HEK293 (cell line): Measurements from ENCODE around the gene LACTBL1.

Source experiments
- CTCF ChIA-PET: fragments of 350-600 bp; formaldehyde crosslinking; extraction: SDS; loops from one replicate; lab custom pipeline; 2021; ENCODE audit warnings: antibody characterized with exemption; lab: Yijun Ruan, JAX
- POLR2A ChIA-PET: fragments of 300-600 bp; formaldehyde crosslinking; extraction: SDS; loops from one replicate; lab custom pipeline; 2020; ENCODE audit warnings: antibody characterized with exemption, inconsistent platforms; lab: Yijun Ruan, JAX
- H3K27ac ChIP-seq: fragments of 200-500 bp; sonication (Bioruptor generic); 2 replicates; pipeline ENCODE4 v1.5.1; 2014; ENCODE audit warnings: low read depth, low read length, control low read depth, inconsistent platforms; ENCODE audit errors: extremely low read depth
- H3K36me3 ChIP-seq, 2 experiments: fragments of 200-500 bp in 1 of 2; sonication (Bioruptor generic) in 1 of 2; 1 replicate in 1 of 2; 2 replicates in 1 of 2; pipeline ENCODE4 v1.5.1; 2014 to 2017; ENCODE audit warnings: inconsistent platforms in 2 of 2, low read length in 2 of 2; ENCODE audit not compliant: control insufficient read depth in 2 of 2, insufficient read depth in 1 of 2
- H3K4me1 ChIP-seq: fragments of 200-500 bp; sonication (Bioruptor generic); 2 replicates; pipeline ENCODE4 v1.5.1; 2014; ENCODE audit warnings: mild to moderate bottlenecking, low read length, inconsistent platforms; ENCODE audit not compliant: control insufficient read depth, insufficient read depth
- H3K4me3 ChIP-seq: 2 replicates; pipeline ENCODE4 v1.5.1; 2011; ENCODE audit warnings: low read depth, mild to moderate bottlenecking, control low read depth, low read length, moderate library complexity
- H3K9me3 ChIP-seq: fragments of 200-500 bp; sonication (Bioruptor generic); 2 replicates; pipeline ENCODE4 v1.5.1; 2014; ENCODE audit warnings: low read depth, low read length, inconsistent platforms; ENCODE audit not compliant: control insufficient read depth, insufficient read depth
- BCL11A ChIP-seq: fragments of 450-650 bp; formaldehyde crosslinking; IDR thresholded peaks from 2 replicates; pipeline ENCODE4 v1.5.1; 2016; ENCODE audit warnings: low read depth, missing biosample characterization, missing genetic modification characterization
- WT1 ChIP-seq: fragments of 450-650 bp; formaldehyde crosslinking; IDR thresholded peaks from 2 replicates; pipeline ENCODE4 v1.5.1; 2016; ENCODE audit warnings: missing biosample characterization, missing genetic modification characterization
- ZNF121 ChIP-seq: fragments of 450-650 bp; formaldehyde crosslinking; IDR thresholded peaks from 2 replicates; pipeline ENCODE4 v1.5.1; 2016; ENCODE audit warnings: missing biosample characterization, missing genetic modification characterization
- ZNF174 ChIP-seq: fragments of 450-650 bp; formaldehyde crosslinking; IDR thresholded peaks from 2 replicates; pipeline ENCODE4 v1.5.0; 2017; ENCODE audit warnings: missing biosample characterization, mild to moderate bottlenecking, missing genetic modification characterization
- ZNF202 ChIP-seq: fragments of 450-650 bp; formaldehyde crosslinking; IDR thresholded peaks from 2 replicates; pipeline ENCODE4 v1.5.1; 2016; ENCODE audit warnings: missing biosample characterization, missing genetic modification characterization, borderline replicate concordance
- ZNF221 ChIP-seq: fragments of 450-650 bp; formaldehyde crosslinking; IDR thresholded peaks from 2 replicates; pipeline ENCODE4 v1.5.1; 2017; ENCODE audit warnings: missing biosample characterization, missing genetic modification characterization, borderline replicate concordance
- ZNF223 ChIP-seq: fragments of 450-650 bp; formaldehyde crosslinking; IDR thresholded peaks from 2 replicates; pipeline ENCODE4 v1.5.1; 2016; ENCODE audit warnings: missing biosample characterization, missing genetic modification characterization
- ZNF394 ChIP-seq: fragments of 450-650 bp; formaldehyde crosslinking; IDR thresholded peaks from 2 replicates; pipeline ENCODE4 v1.5.1; 2016; ENCODE audit warnings: missing biosample characterization, missing genetic modification characterization, mild to moderate bottlenecking, moderate library complexity, borderline replicate concordance
- ZNF596 ChIP-seq: fragments of 450-650 bp; IDR thresholded peaks from 2 replicates; pipeline ENCODE4 v1.5.0; 2018; ENCODE audit warnings: missing biosample characterization, mild to moderate bottlenecking, missing genetic modification characterization, moderate library complexity
- ZNF610 ChIP-seq: fragments of 450-650 bp; formaldehyde crosslinking; IDR thresholded peaks from 2 replicates; pipeline ENCODE4 v1.5.1; 2016; ENCODE audit warnings: missing biosample characterization, missing genetic modification characterization, borderline replicate concordance
- ZNF654 ChIP-seq: fragments of 450-650 bp; formaldehyde crosslinking; IDR thresholded peaks from 2 replicates; pipeline ENCODE4 v1.5.1; 2016; ENCODE audit warnings: low read depth, missing biosample characterization, missing genetic modification characterization
- TF ChIP-seq, protein P1 (sequence below): fragments of 450-650 bp; formaldehyde crosslinking; IDR thresholded peaks from 2 replicates; pipeline ENCODE4 v1.5.1; 2016; ENCODE audit warnings: missing biosample characterization, missing genetic modification characterization, borderline replicate concordance
- TF ChIP-seq, protein P2 (sequence below): fragments of 450-650 bp; formaldehyde crosslinking; optimal IDR thresholded peaks from 2 replicates; pipeline ENCODE3; 2016; ENCODE audit warnings: missing biosample characterization, mild to moderate bottlenecking, missing genetic modification characterization
- TF ChIP-seq, protein P3 (sequence below): fragments of 450-650 bp; formaldehyde crosslinking; IDR thresholded peaks from 2 replicates; pipeline ENCODE4 v1.5.1; 2016; ENCODE audit warnings: missing biosample characterization, missing genetic modification characterization, borderline replicate concordance

The LACTBL1 gene

DNA sequence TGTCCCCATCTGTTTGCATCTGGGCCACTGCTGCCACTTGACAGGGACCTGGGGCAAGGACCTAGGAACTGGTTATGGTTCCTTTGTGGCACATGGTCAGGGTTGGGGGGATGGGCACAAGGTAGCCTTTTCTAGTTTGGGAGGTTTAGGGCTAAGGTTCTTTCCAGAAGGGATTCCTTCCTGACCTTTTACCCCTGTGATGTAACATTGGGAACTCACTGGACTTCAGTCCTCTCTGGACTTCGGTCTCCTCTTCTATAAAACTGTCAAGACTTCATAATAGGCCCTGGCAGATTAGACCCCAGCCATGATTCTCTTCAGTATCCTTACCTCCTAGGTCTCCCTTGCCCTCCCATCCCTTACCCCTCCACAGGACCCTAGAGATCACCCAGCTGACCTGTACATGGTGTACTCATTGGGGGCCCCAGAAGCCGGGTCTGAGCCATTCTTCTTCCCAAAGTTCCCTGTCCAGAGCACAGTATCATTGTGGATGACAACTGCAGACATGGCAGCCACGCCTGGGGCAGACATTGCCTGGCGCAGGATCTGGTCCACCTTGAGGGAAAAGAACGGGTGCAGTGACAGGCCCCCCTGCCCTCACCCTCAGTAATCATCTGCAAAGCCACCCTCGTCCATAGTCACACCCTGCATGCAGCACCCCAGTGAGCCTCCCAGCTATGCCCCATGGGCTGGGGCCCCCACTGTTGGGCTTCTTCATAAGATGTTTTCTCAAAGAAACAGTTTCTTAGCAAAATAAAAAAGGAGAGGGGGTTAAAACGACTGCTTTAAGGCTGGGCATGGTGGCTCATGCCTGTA lies 12.9 kb downstream of the LACTBL1 start:
- CTCF ChIA-PET, result interaction anchor here (0.9 to 1.2 kb wide), 2 partner anchors 11 to 255 kb away, joined by 3 read pairs; no protein-coding TSS in a partner anchor
- Histone ChIP-seq H3K4me3 (no peak overlapping the region), H3K36me3 (no peaks in the 10 kb centered on the region), H3K4me1 (no peaks in the 10 kb centered on the region), H3K9me3 (no peaks in the 10 kb centered on the region), H3K27ac (no peak overlapping the region)
- TF ChIP-seq ZNF202 (tag by site-specific recombination) (no peak), ZNF223 (tag by site-specific recombination) (no peak), BCL11A (tag by site-specific recombination) (no peak), ZNF610 (tag by site-specific recombination) (no peak), ZNF394 (tag by site-specific recombination) (no peak), ZNF596 (no peak), WT1 (tag by site-specific recombination) (no peak), ZNF654 (tag by site-specific recombination) (no peak), ZNF174 (no peak), ZNF221 (tag by site-specific recombination) (no peak), ZNF121 (no peak)
- TF ChIP-seq, protein P1, sequence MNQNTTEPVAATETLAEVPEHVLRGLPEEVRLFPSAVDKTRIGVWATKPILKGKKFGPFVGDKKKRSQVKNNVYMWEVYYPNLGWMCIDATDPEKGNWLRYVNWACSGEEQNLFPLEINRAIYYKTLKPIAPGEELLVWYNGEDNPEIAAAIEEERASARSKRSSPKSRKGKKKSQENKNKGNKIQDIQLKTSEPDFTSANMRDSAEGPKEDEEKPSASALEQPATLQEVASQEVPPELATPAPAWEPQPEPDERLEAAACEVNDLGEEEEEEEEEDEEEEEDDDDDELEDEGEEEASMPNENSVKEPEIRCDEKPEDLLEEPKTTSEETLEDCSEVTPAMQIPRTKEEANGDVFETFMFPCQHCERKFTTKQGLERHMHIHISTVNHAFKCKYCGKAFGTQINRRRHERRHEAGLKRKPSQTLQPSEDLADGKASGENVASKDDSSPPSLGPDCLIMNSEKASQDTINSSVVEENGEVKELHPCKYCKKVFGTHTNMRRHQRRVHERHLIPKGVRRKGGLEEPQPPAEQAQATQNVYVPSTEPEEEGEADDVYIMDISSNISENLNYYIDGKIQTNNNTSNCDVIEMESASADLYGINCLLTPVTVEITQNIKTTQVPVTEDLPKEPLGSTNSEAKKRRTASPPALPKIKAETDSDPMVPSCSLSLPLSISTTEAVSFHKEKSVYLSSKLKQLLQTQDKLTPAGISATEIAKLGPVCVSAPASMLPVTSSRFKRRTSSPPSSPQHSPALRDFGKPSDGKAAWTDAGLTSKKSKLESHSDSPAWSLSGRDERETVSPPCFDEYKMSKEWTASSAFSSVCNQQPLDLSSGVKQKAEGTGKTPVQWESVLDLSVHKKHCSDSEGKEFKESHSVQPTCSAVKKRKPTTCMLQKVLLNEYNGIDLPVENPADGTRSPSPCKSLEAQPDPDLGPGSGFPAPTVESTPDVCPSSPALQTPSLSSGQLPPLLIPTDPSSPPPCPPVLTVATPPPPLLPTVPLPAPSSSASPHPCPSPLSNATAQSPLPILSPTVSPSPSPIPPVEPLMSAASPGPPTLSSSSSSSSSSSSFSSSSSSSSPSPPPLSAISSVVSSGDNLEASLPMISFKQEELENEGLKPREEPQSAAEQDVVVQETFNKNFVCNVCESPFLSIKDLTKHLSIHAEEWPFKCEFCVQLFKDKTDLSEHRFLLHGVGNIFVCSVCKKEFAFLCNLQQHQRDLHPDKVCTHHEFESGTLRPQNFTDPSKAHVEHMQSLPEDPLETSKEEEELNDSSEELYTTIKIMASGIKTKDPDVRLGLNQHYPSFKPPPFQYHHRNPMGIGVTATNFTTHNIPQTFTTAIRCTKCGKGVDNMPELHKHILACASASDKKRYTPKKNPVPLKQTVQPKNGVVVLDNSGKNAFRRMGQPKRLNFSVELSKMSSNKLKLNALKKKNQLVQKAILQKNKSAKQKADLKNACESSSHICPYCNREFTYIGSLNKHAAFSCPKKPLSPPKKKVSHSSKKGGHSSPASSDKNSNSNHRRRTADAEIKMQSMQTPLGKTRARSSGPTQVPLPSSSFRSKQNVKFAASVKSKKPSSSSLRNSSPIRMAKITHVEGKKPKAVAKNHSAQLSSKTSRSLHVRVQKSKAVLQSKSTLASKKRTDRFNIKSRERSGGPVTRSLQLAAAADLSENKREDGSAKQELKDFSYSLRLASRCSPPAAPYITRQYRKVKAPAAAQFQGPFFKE (tag by site-specific recombination), result no peak
- TF ChIP-seq, protein P2, sequence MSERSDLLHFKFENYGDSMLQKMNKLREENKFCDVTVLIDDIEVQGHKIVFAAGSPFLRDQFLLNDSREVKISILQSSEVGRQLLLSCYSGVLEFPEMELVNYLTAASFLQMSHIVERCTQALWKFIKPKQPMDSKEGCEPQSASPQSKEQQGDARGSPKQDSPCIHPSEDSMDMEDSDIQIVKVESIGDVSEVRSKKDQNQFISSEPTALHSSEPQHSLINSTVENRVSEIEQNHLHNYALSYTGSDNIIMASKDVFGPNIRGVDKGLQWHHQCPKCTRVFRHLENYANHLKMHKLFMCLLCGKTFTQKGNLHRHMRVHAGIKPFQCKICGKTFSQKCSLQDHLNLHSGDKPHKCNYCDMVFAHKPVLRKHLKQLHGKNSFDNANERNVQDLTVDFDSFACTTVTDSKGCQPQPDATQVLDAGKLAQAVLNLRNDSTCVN, result no peak
- TF ChIP-seq, protein P3, sequence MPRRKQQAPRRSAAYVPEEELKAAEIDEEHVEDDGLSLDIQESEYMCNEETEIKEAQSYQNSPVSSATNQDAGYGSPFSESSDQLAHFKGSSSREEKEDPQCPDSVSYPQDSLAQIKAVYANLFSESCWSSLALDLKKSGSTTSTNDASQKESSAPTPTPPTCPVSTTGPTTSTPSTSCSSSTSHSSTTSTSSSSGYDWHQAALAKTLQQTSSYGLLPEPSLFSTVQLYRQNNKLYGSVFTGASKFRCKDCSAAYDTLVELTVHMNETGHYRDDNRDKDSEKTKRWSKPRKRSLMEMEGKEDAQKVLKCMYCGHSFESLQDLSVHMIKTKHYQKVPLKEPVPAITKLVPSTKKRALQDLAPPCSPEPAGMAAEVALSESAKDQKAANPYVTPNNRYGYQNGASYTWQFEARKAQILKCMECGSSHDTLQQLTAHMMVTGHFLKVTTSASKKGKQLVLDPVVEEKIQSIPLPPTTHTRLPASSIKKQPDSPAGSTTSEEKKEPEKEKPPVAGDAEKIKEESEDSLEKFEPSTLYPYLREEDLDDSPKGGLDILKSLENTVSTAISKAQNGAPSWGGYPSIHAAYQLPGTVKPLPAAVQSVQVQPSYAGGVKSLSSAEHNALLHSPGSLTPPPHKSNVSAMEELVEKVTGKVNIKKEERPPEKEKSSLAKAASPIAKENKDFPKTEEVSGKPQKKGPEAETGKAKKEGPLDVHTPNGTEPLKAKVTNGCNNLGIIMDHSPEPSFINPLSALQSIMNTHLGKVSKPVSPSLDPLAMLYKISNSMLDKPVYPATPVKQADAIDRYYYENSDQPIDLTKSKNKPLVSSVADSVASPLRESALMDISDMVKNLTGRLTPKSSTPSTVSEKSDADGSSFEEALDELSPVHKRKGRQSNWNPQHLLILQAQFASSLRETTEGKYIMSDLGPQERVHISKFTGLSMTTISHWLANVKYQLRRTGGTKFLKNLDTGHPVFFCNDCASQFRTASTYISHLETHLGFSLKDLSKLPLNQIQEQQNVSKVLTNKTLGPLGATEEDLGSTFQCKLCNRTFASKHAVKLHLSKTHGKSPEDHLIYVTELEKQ, result no peak
- POLR2A ChIA-PET, result no interaction called here
